EH (cell line): Measurements from ENCODE around the gene TSPAN18.
A peak's percentile ranks its signal among the peaks of the same experiment; 100 is the strongest.

Experiments
- DNase-seq: peaks from one replicate; pipeline ENCODE4 v3.0.0-alpha.2; 2015; ENCODE audit warnings: low read depth

TSPAN18 gene

DNA sequence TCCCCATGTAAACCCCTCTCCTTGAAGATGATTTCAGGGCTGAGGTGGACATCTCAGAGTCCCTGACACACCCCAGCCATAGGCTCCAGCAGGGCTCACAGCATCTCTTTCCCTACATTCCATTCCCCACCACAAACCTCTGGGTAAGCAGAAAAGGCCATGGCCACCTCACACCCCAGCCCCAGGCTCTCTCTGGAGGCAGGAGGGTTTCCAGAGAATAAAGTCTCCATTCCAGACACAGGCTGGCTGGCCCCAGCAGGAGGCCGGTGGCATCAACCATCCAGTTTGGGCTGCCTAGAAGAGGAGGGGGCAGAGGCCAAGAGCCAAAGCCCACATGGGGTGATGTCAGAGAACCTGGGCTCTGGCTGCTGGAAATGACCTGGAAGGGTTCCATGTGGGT is 162.5 kb downstream of the TSPAN18 start:
- DNase-seq, result peak; percentile 77

DNA sequence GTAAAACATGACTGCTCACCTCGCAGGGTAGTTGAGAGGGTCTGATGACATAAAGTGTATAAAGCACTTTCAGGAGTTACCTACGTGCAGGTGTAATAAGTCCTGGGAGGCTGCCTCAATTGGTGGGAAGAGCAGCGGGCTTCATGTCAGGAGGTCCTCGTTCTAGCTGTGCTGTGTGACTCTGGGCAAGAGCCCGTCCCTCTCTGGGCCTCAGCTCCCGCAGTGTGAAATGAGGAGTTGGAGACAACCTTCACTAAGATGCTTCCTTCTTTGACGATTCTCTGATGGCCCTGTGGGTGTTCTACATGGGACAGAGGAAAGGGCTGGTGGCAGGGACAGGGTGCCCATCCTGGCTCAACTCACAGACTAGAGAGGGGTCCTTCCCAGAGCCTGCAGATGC is 166.1 kb downstream of the TSPAN18 start:
- DNase-seq, result no peak

DNA sequence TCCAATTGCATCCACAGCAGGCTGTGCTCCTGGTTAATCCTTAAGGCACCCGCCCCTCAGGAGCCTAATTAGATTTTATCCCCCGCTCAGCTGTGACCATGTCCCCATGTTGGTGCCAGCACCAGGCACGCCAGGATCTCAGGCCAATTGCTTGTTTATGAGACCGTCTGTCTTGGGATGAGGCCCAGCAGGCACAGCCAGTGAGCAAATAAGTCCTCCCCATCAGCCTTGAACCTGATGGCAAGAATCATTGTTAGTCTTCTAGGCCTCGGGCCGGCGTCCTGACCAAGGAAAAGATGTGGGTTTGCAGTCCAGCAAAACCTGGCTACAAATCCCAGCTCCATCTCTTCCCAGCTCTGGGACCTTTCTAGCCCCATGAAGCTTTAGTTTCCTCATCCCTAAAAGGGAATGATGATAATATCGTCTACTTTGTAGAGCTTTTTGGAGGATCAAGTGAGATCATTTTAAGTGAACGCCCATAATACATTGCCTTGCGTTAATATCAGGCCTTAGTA is 166.6 kb downstream of the TSPAN18 start:
- DNase-seq, result no peak

DNA sequence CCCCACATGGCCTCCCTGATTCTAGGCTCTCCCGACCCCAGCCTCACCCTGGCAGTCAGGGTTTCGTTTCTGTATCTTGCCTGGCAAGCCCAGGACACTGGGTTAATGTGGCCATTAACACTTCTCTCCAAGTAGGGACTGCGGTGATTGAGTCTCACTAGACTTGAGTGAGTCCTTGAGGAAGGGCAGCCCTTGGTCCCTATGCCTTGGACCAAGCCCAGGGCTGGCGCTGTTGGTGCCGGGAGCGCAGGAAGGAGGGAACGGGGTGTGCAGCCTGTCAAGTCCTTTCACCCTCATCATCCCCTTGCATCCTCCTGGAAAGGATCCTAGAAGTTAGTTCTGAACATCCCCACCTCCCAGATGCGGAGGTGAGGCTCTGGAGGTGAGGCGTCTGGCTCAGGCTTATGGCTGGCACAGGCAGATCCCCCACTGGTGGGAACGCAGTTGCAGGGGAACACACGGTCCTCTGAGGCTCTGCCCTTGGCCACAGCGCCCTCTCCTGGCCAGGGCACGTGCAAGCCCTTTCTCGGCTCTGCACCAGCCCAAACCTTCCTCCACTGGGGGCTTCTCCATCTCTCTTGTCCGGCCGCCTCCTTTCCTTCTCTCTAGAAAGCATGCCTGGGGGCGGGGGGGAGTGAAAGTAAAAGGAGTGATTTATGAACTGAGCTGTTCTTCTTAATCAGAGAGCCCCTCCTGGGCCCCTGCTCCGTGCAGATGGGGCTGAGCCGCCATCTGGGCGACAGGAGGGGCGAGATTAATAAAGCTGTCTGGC is 167.3 kb downstream of the TSPAN18 start:
- DNase-seq, result peak; percentile 70

DNA sequence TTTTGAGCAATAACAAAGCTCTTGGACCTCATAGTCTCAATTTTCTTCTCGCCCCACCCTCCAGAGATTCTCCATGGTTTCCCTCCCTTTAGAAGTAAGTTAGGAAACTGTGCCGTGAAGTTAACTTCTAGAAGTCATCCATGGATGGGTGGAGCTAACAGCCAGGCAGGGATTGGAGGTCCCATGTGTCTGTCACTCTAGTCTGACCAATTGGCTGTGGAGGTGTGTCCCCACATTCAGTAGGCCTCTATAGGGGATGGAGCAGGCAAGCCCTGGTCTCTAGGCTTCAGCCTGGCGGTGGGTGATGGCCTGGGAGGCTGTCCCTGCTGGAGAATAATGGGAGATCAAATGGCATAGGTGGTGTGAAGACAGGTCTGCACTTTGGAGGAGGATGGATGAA is 173.2 kb downstream of the TSPAN18 start:
- DNase-seq, result peak; percentile 64

DNA sequence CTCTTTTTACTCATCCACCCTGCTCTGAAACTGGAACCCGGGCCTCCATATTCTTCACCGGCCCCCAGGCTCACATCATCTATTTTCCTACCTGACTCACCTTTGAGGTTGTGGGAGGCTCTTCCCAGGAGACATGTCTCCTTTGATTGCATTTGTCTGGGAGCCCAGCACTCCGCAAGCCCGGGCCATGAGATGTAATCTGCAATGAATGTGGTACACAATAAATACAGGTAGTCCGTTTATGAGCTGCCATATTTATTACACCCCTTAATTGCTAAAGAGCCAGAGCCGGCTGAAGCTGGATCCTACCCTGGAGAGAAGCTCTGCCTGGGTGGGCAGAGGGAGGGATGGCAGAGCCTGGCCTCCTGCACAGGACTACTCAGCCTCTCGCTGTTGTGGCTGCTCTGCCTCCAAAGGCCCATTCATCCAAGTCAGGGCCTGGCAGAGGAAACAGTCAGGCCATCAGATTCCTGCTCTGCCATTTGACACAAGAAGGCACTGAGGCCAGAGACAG is 174.4 kb downstream of the TSPAN18 start:
- DNase-seq, result no peak

DNA sequence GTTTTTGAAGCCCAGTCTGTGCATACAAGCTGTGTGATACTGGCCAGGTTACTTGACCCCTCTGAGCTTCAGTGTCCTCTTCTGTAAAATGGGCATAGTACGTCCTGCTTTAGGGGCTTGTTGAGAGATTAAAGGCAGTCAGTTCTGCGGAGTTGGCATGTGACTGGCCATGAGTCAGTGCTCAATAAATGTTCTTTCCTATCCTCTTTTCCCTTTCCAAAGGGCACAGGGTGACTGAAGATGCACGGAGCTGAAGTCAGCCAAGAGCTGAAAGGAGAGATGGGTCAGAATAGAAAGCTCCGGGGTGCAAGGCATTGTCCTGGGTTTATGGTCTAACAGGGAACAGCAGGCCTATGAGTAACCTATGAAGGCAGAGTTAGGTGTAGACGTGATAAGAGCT is 175.0 kb downstream of the TSPAN18 start:
- DNase-seq, result no peak

DNA sequence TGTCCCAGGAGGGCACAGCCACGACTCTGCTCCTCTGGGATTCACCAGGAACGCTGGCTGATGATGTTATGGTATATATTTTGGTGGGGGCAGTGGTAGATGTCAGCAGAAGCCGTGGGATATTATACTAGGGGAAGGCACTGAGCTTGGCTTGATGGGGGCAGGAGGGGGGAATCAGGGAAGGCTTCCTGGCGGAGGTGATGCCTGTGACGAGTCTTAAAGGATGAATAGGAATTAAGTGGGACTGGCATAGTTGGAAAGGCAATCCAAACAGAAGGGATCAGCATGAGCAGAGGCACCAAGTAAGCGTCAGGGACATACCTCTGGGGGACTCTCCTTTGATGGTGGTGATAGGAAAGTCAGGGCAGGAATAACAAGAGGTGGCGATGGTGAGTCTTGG is 176.3 kb downstream of the TSPAN18 start:
- no peak for DNase-seq

DNA sequence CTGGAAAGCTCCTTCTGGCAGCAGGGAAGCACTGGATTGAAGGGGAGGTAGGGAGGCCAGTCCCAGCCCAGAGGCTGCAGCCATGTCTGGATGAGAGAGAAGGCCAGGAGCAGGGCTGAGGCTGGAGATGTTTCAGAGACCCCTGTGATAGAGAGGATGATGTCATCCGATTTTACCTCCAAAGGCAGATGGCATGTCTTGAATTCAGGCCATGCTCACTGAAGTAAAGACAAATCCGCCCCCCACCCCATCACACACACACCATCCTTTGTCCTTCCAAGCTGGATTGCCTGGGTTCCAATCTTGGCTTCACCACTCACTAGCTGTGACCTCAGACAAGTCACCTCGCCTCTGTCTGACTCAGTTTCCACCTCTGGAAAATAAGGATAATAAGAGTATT is 176.8 kb downstream of the TSPAN18 start:
- DNase-seq, result no peak

DNA sequence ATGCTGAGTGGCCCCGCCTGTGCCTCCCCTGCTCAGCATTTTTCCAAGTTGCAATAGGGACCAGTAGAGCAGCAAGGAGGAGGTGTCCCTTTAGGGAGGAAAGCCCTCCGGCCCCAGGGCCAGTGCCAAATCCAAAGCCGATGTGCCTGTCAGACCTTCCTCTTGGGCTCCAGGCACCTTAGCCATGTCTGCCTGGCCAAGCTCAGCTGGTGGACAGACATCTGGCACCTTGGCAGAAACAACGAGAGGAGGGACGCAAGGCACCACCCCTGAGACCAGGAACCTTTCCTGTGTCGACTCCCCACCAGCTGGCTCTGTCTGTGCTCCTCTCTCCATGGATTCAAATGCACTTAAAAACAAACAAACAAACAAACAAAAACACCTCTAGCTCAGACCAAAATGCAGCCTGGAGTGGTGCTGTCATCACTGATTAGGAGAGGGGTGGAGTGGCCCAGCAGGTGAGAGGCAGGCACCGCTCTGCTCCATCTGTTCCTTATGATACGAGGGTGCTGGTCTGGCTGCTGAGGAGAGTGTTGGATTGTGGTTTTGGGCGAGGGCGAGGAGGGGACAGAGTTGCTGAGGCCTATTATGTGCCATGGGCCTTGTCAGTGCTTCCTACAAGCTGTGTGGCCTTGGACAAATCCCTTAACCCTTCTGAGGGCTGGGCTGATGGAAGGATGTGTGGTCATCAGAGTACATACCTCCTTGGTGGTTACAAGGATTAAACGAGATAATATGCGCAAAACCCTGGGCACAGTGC is 177.7 kb downstream of the TSPAN18 start:
- DNase-seq, result no peak

DNA sequence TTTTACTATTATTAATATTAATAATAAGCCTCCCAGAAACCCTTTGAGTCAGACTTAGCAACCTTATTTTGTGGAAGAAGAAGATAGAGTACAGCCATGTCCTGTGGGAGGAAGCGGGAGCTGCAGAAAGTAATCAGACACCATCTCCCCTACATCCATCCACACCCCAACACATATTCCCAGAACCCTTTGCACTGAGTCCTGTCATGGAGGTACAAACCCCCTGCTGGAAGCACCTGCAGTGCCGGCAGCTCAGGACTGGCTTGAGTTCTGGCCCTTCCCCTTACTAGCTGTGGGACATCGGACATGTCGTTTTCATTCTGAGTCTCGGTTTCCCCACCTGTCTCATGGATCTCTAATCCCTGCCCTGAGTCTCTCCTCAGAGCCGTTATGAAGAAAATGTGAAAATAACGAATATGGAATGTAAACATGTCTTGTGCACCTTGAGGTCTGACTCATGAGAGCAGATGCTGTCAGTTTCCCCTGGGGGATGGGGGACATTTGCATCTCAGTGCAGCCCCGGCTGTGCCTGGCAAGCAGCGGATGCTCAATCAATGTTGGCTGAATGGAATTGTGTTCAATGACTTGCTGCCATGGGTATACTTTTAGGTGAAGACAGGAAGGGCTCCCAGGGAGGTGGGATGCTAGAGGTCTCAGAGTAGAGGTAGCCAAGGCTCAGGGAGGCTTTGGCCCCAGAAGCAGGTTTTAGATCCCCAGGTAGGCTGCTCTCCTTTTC is 178.5 kb downstream of the TSPAN18 start:
- no peak for DNase-seq

DNA sequence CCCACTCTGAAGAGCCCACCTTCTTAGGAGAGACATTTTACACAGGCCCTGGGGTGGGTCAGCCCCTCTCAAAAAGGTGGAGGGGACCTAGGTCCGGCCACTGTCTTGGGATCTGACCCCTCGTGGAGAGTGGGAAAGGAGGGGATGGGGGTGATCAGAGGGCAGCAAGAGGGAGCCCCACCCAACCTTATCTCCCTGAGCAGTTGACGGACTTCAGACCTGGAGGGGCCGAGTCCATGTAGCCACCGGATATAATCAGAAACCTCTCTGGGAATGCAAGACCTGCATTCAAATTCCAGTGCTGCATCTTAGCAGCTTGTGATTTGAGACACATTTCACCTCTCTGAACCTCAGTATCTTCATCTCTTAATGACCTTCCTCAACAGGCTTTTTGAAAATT is 179.9 kb downstream of the TSPAN18 start:
- DNase-seq, result no peak

DNA sequence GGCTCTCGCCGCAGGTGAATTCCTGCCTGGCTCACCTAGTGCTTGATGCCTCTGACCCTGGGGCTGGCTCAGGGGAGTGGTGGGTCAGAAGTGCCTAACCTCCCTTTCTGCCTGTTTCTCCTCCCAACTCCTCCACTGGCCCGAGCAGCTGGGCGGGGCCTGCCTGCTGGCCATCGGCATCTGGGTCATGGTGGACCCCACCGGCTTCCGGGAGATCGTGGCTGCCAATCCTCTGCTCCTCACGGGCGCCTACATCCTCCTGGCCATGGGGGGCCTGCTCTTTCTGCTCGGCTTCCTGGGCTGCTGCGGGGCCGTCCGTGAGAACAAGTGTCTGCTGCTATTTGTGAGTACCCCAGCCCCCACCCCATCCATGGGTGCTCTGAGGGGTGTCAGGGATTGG is 182.8 kb downstream of the TSPAN18 start:
- no peak for DNase-seq

DNA sequence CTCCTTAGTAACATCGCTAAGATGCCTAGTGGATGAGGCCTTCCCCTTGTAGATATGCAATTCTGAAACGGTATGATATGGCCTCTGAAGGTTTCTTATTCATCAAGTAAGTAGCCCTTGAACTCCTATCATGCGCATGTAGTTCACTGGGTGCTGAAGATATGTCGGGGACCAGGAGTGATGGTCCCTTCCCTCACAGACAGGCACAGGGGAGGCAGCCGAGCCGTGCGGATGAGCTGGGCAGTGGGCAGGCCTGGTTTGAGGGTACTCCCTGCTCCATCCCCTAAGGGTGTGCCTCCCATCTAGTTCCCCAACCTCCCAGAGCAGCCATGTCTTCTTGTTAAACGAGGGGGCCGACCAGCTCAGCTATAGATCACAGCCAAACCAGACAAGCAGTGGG is 183.8 kb downstream of the TSPAN18 start:
- no peak for DNase-seq

DNA sequence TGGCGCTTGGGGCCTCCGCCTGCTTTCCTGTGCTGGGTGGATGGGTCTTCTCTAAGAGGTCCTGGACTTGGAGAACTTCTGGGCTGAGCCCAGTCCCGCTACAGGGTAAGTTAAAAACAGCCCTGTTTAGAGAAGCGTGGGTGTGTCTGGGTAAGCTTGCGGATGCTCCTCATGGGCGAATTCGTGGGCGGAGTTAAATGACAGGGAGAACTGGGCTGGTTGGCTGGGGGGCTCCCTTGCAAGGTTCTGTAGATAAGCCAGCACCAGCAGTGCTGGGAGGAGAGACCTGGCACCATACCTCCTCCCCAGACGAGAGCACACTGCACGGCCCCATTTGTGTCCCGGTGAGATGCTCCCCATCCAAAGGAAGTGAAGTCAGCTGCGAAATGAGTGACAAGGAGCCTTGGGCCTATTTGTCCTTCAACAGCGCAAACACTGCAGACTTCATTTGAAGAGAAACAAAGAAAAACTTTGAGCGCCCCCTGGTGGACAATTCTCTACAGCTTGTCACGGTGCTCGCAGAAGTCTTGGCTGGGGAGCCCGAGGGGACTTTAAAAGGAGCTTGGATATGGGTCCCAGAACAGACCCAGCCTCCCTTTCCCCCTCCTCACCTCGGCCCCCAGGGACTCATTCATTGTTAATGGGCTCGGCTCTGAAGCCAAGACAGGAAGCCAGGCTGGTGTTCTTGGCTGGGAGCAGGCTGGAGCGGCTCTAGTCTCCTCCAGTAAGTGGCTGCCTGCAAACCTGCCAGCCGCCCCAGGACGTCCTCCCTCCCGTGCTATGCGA is 184.5 kb downstream of the TSPAN18 start:
- peak; percentile 78 for DNase-seq

DNA sequence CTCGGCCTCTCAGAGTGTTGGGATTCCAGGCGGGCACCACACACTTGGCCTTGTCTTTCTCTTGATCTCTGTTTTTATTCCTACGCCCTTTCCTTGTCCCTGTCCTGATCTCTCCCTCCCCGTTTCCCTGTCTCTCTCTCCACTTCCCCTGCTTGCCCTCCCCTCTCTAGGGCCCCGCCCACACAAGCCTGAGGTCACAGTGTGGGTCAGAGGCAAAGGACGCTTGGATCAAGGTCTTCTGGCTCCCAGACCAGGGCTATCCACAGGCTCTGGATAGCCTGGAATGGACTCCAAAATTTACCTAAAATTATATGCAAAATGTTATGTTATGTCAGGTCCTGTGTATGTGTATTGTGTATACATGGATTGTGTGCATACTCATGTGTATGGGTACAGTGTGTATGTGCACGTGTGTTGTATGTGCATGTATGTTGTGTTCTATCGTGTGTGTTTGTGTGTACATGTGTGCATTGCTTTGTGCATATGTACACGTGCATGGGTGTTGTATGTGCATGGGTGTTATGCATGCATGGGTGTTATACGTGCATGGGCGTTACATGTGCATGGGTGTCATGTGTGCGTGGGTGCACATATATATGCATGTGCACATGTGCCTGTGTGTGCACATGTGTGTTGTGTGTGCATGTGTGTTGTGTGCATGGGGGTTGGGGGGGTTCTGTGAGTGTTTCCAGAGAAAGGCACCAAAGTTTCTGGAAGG is 185.7 kb downstream of the TSPAN18 start:
- no peak for DNase-seq

DNA sequence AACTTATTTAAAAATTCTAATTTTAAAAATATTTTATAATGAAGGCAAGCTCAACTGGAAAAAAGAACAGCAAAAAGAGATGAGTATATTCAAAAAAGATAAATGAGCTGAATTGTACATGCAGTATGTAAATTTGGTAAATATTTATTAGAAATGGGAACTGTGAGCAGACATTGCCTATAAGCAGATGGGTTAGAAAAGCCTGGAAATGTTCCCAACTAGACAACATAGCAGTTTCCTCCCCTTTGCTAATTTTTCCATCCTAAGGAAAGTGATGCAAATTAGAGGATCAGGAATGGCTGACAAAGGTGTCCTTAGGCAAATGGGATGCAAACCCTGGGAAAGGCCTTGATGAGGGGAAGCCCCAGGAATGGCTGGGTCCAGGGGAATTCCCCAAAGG is 186.7 kb downstream of the TSPAN18 start:
- no peak for DNase-seq

DNA sequence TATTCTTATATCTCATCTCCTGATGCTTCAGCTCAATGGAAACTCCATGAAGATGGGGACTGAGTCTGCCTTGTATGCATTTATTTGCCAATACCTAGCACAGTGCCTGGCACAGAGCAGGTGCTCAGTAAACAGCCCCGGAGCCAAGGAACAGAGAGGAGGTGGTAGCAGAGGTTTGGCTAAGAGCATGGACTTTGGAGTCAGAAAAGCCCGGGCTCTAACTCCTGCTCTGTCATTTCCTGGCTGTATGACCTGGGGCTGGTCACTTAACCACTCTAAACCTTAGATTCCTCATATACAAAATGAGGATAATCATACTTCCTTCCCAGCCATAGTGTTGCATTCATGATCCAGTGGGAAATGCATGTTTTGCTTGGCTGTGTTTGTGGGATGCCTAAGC is 187.3 kb downstream of the TSPAN18 start:
- DNase-seq, result no peak

DNA sequence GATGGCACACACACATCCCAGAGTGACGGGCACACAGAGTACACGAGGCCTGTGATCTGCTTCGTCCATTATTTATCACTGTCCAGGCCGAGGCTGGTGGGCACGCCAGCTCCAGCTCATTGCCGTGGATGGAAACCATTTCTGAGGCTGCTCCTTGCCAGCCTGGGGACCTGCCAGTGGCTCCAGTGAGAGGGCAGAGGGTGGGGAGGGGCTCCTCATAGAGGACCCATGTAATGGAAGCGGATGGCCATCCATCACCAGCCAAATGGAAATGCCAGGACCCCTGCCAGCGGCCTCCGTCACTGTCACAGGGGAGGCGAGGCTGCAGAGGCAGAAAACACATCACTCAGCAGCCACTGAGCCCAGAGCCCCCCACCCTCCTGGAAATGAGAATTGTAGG is 188.2 kb downstream of the TSPAN18 start:
- no peak for DNase-seq

DNA sequence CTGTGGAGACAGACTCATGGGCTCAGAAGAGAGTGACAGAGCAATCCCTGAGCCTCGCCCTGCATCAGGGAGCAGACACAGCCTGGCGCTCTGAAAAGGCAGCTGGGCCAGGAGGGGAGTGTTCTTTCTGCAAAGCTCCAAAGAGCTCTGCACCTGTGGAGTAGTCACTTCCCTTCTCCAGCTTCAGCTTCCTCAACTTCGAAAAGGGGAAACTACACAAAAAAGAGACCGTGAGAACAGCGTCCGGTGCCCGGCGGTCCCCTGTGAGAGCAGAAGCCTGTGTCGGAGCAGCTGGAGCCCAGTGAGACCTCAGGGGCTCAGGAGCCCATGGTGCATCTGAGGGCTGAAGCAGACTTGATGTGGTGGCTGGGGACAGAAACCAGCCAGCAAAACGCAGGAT is 188.9 kb downstream of the TSPAN18 start:
- no peak for DNase-seq

DNA sequence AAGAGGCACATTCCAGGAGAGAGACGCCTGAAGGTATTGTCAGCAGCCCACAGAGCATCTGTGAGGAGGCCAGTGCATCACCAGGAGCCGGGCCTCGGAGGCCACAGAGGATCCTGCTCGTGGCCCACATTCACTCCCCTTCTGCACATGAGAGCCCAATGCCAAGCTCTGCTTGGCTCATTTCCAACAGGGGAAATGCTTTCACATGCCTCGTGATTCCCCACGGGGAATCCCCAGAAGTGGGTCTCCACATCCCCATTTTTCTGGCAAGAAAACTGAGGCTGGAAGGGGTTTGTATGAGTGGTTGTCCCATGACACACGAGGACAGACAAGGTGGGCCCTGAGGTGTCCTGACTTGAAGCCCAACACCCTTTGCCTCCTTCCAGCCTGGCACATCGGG is 189.6 kb downstream of the TSPAN18 start:
- DNase-seq, result no peak
